Measurements from ENCODE around the gene PDIA4. TPM values are rescaled to one million over a fixed set of nuclear protein-coding genes. Genes with fewer than 3 reads are reported as not detected.

Gene PDIA4
- total and polyA plus RNA-seq, 2 of the 8 experiments (the other 6 are each of a cell fraction or from before 2014, with no cell fraction given) = 119 to 303 TPM

- Histone ChIP-seq H3K23ac (ENCODE audit: insufficient read length) (no peak overlapping the region), H3K23me2 (ENCODE audit: low read depth, low read length) (no peaks in the 10 kb centered on the region), H3K9ac (replicated peaks in 1 of 4; ENCODE audit: extremely low read depth in 1 of 4, low read depth in 3 of 4, low read length in 3 of 4) (no peak overlapping the region), H2BK120ac (replicated peaks; ENCODE audit: low read depth, low read length) (no peak overlapping the region), H3K4ac (replicated peaks; ENCODE audit: insufficient read length, low read depth, low read length) (no peak overlapping the region), H2AK5ac (ENCODE audit: low read depth, low read length) (no peak overlapping the region), H3K27ac (ENCODE audit: low read depth, low read length) (no peak overlapping the region), H3K4me1 (replicated peaks in 1 of 4; ENCODE audit: control insufficient read depth in 3 of 4, insufficient read depth in 4 of 4, low read length in 3 of 4) (no peaks in the 10 kb centered on the region; a peak in 1 of 7 replicates), H2AFZ (ENCODE audit: low read length) (no peak overlapping the region), H4K20me1 (replicated peaks in 1 of 2; ENCODE audit: control insufficient read depth in 1 of 2, insufficient read depth in 2 of 2, low read length in 2 of 2) (peaks cover 2 to 16% of the 10 kb centered on the region in 2 experiments), H3K36me3 (ENCODE audit: control insufficient read depth in 2 of 4, insufficient read depth in 4 of 4, low read length in 3 of 4) (peaks cover 40 to 74% (median 62%) of the 10 kb centered on the region in 4 experiments), H2BK5ac (ENCODE audit: low read depth, low read length) (no peak overlapping the region), H3K4me2 (ENCODE audit: insufficient read depth in 1 of 2, low read depth in 2 of 2, low read length in 2 of 2) (no peak overlapping the region), H2BK15ac (ENCODE audit: low read length) (no peak overlapping the region), H4K5ac (ENCODE audit: insufficient read length, low read depth, low read length) (no peak overlapping the region), H3K56ac (replicated peaks; ENCODE audit: insufficient read length, low read depth, low read length) (no peak overlapping the region), H2BK20ac (ENCODE audit: low read length) (no peak overlapping the region), H3K14ac (ENCODE audit: insufficient read length) (no peak overlapping the region), H4K8ac (ENCODE audit: extremely low read depth, insufficient read depth, low read length) (0 out of 2 replicates have a peak overlapping the region, but pooled peaks have one; percentile 14), H3K79me1 (ENCODE audit: low read depth, low read length) (peaks cover 15% of the 10 kb centered on the region), H4K91ac (replicated peaks; ENCODE audit: insufficient read length, low read length) (no peak overlapping the region), H2BK12ac (ENCODE audit: low read depth, low read length) (no peak overlapping the region), H3K4me3 (ENCODE audit: extremely low read depth in 1 of 4, insufficient read depth in 2 of 4, low read depth in 3 of 4, low read length in 4 of 4) (no peak overlapping the region), H3K18ac (ENCODE audit: extremely low read depth, low read length) (no peak overlapping the region), H3K79me2 (ENCODE audit: control insufficient read depth in 1 of 2, insufficient read depth in 2 of 2, low read length in 2 of 2) (peaks cover 0 to 9% of the 10 kb centered on the region in 2 experiments; a peak in 2 of 4 replicates), H3K9me3 (ENCODE audit: insufficient read depth in 2 of 2, low read depth in 1 of 2, low read length in 1 of 2) (no peaks in the 10 kb centered on the region), H3K27me3 (replicated peaks in 1 of 4; ENCODE audit: control insufficient read depth in 3 of 4, extremely low read depth in 1 of 4, insufficient read depth in 3 of 4, low read length in 3 of 4) (no peaks in the 10 kb centered on the region)
- FAIRE-seq (no peak), DNase-seq (ENCODE audit: low read depth in 1 of 2, low spot score in 2 of 2) (no peak)
- WGBS, 2 experiments (ENCODE audit: extremely low coverage in 1 of 2, insufficient coverage in 1 of 2, insufficient read length in 1 of 2, insufficient replicate concordance in 2 of 2, low coverage in 1 of 2, low lambda C conversion rate in 2 of 2, missing lambda C conversion rate in 1 of 2) = 83% methylated on average over 7 of the region's 7 CpGs; no CpG with 5 or more reads in 1 of the 2 experiments
- ChIA-PET POLR2A (ENCODE audit: partially characterized antibody) (no interaction called here), CTCF (ENCODE audit: partially characterized antibody) (interaction anchor here (0.6 to 0.8 kb wide), 2 partner anchors 10 to 43 kb away, joined by 3 to 4 read pairs; no protein-coding TSS in a partner anchor)
- TF ChIP-seq SP2 (IDR thresholded peaks at IDR 0.05; ENCODE audit: low read length) = no peak
- TF ChIP-seq TAF7 (optimal IDR thresholded peaks at IDR 0.05; ENCODE audit: borderline replicate concordance, low read depth, low read length) = no peak
Measured at GRCh38 chr7:149016876-149017275, 11.4 kb downstream of the PDIA4 start.
